Measurements from ENCODE around the gene EN1.

DNA sequence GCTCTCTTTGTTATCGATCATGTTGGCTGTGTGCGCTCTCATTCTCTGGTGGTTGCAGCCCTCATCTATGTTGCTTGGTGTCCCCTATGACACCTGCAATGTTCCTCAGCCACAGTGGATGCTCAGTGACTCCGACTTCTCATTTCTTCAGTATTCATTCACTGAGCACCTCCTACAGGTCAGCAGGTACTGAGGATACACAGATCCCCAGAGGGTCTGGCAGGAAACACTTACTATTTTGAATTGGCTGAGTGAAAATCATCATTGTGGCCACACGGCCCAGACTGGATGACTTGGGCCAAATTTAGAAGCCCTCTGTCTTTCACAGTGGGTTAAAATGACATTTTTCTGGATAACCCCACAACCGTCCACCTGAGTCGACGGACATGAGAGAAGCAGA, 32.1 kb downstream of the EN1 start:
- TF ChIP-seq, protein P1, sequence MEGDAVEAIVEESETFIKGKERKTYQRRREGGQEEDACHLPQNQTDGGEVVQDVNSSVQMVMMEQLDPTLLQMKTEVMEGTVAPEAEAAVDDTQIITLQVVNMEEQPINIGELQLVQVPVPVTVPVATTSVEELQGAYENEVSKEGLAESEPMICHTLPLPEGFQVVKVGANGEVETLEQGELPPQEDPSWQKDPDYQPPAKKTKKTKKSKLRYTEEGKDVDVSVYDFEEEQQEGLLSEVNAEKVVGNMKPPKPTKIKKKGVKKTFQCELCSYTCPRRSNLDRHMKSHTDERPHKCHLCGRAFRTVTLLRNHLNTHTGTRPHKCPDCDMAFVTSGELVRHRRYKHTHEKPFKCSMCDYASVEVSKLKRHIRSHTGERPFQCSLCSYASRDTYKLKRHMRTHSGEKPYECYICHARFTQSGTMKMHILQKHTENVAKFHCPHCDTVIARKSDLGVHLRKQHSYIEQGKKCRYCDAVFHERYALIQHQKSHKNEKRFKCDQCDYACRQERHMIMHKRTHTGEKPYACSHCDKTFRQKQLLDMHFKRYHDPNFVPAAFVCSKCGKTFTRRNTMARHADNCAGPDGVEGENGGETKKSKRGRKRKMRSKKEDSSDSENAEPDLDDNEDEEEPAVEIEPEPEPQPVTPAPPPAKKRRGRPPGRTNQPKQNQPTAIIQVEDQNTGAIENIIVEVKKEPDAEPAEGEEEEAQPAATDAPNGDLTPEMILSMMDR (IDR thresholded peaks at IDR 0.05), result no peak
- TF ChIP-seq POLR2A (IDR thresholded peaks at IDR 0.05), result no peak

Measured in testis (tissue), 2 donors.